HG03045 (cell line): ENCODE measurements around the gene RNU2-1.
"Not testable (repeated sequence)": the region's sequence is repeated elsewhere in the genome, so short reads cannot be mapped to it uniquely, and the experiment has no call there.

ENCODE experiments used
- ATAC-seq: cut with Tn5 transposase; IDR thresholded peaks from one replicate; pipeline ENCODE4 v1.9.1; 2021; ENCODE audit warnings: mild to moderate bottlenecking, moderate library complexity; ENCODE audit not compliant: unreplicated experiment

The RNU2-1 gene

DNA sequence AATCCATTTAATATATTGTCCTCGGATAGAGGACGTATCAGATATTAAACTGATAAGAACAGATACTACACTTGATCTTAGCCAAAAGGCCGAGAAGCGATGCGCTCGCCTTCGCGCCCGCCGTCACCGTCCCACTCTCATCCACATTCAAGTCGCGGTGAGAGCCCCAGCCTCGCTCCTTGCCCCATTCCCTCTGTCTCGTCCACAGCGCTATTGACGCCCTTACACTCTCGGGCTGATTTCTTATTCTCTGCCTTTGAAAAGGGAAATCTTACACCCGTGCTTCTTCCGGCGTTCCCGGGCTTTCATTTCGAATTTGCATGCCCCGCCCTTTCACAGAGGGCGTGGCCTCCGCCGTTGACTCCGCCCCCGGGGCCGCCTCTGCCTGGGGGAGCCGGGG, at the start of gene RNU2-1:
Gene RNU2-1, minus strand, starts transcription at position 101 of the 400 bp plus-strand sequence.
- ATAC-seq: not testable (repeated sequence)

DNA sequence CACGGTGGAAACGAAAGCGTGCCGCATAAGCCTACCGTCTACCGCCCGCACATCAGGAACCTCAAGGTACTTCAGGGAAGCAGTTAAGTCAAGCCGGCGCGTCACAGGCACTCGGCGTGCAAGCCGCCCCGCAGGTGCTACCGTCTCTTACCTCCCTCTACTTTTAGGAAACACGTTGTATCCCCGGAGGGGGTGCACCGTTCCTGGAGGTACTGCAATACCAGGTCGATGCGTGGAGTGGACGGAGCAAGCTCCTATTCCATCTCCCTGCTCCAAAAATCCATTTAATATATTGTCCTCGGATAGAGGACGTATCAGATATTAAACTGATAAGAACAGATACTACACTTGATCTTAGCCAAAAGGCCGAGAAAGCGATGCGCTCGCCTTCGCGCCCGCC, 39.1 kb upstream of the RNU2-1 start:
- ATAC-seq: not testable (repeated sequence)

DNA sequence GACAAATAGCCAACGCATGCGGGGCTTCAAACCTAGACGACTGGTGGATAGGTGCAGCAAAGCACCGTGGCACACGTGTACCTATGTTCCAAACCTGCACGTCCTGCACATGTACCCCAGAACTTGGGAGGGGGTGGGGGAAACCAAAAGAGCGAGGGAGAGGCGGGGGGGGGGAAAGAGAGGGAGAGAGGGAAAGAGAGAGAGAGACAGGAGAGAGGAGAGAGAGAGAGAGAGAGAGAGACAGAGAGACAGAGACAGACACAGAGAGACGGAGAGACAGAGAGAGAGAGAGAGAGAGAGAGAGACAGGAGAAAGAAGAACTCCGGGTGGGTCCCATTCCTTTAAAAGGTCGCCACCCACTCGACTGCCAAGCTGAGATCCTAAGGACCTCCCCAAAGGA, 38.7 kb upstream of the RNU2-1 start:
- ATAC-seq: not testable (repeated sequence)

DNA sequence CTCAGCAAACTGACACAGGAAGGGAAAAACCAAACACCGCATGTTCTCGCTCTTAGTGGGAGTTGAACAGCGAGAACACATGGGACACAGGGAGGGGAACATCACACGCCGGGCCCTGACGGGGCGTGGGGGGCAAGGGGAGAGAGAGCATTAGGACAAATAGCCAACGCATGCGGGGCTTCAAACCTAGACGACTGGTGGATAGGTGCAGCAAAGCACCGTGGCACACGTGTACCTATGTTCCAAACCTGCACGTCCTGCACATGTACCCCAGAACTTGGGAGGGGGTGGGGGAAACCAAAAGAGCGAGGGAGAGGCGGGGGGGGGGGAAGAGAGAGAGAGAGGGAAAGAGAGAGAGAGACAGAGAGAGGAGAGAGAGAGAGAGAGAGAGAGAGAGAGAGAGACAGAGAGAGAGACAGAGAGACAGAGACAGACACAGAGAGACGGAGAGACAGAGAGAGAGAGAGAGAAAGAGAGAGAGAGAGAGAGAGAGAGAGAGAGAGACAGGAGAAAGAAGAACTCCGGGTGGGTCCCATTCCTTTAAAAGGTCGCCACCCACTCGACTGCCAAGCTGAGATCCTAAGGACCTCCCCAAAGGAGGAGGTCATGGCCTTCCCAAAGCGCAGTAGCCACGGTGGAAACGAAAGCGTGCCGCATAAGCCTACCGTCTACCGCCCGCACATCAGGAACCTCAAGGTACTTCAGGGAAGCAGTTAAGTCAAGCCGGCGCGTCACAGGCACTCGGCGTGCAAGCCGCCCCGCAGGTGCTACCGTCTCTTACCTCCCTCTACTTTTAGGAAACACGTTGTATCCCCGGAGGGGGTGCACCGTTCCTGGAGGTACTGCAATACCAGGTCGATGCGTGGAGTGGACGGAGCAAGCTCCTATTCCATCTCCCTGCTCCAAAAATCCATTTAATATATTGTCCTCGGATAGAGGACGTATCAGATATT, 37.1 kb upstream of the RNU2-1 start:
- not testable (repeated sequence) for ATAC-seq

DNA sequence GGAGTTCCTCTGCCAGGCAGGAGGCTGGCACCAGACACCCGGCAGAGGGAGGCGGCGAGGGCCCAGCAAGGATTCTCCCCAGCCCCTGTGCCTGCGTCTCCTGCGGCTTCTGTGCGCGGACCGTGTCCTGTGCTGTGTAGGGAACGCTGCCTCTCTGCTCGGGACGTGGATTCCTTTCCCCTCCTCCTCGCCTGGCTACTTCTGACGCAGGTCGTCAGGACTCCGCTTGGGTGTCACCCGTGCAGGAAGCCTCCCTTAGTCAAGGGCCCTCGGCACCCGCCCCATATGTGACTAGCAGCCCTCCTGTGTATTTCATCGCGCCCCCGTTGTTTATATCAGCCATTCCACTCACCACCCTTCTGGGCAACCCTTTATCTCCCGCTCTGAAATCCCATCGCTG, 12.7 kb upstream of the RNU2-1 start:
- not testable (repeated sequence) for ATAC-seq

DNA sequence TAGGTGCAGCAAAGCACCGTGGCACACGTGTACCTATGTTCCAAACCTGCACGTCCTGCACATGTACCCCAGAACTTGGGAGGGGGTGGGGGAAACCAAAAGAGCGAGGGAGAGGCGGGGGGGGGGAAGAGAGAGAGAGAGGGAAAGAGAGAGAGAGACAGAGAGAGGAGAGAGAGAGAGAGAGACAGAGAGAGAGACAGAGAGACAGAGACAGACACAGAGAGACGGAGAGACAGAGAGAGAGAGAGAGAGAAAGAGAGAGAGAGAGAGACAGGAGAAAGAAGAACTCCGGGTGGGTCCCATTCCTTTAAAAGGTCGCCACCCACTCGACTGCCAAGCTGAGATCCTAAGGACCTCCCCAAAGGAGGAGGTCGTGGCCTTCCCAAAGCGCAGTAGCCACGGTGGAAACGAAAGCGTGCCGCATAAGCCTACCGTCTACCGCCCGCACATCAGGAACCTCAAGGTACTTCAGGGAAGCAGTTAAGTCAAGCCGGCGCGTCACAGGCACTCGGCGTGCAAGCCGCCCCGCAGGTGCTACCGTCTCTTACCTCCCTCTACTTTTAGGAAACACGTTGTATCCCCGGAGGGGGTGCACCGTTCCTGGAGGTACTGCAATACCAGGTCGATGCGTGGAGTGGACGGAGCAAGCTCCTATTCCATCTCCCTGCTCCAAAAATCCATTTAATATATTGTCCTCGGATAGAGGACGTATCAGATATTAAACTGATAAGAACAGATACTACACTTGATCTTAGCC, 7.0 kb upstream of the RNU2-1 start:
- not testable (repeated sequence) for ATAC-seq

DNA sequence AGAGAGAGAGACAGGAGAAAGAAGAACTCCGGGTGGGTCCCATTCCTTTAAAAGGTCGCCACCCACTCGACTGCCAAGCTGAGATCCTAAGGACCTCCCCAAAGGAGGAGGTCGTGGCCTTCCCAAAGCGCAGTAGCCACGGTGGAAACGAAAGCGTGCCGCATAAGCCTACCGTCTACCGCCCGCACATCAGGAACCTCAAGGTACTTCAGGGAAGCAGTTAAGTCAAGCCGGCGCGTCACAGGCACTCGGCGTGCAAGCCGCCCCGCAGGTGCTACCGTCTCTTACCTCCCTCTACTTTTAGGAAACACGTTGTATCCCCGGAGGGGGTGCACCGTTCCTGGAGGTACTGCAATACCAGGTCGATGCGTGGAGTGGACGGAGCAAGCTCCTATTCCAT, 5.8 kb upstream of the RNU2-1 start:
- ATAC-seq: not testable (repeated sequence)

DNA sequence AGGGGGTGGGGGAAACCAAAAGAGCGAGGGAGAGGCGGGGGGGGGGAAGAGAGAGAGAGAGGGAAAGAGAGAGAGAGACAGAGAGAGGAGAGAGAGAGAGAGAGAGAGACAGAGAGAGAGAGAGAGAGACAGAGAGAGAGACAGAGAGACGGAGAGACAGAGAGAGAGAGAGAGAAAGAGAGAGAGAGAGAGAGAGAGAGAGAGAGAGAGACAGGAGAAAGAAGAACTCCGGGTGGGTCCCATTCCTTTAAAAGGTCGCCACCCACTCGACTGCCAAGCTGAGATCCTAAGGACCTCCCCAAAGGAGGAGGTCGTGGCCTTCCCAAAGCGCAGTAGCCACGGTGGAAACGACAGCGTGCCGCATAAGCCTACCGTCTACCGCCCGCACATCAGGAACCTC, 514 bp downstream of the RNU2-1 start:
- ATAC-seq: not testable (repeated sequence)

DNA sequence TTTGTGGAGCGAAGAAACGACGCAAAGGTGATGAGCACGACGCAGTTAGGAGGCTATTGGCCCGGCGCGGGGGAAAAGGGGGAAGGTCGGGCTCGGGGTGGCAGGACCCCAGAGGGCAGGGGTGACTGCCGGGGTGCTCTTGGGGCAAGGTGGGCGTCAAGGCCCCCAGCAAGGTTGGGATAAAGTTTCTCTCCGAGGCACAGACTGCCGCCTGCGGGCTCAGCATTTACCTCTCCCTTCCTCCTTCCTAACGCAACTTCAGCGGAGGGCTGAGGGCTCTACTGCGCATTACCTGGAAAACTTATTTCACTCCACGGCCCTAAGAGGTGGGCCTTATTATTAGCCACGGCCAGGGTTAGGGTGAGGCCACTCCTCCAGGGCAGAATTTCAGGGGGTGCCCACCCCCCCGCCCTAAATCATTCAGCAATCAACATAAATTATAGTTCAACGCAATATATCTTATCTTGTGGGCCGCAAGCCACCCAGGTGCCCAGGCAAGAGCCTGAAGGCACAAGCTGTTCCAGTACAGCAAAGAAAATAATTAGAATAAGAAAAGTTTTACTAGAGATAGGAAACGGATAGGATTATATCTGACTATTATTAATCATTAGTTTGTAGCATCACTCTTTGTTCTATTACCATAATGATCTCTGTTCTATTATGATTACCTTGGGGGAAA, 1.6 kb downstream of the RNU2-1 start:
- ATAC-seq: not testable (repeated sequence)

DNA sequence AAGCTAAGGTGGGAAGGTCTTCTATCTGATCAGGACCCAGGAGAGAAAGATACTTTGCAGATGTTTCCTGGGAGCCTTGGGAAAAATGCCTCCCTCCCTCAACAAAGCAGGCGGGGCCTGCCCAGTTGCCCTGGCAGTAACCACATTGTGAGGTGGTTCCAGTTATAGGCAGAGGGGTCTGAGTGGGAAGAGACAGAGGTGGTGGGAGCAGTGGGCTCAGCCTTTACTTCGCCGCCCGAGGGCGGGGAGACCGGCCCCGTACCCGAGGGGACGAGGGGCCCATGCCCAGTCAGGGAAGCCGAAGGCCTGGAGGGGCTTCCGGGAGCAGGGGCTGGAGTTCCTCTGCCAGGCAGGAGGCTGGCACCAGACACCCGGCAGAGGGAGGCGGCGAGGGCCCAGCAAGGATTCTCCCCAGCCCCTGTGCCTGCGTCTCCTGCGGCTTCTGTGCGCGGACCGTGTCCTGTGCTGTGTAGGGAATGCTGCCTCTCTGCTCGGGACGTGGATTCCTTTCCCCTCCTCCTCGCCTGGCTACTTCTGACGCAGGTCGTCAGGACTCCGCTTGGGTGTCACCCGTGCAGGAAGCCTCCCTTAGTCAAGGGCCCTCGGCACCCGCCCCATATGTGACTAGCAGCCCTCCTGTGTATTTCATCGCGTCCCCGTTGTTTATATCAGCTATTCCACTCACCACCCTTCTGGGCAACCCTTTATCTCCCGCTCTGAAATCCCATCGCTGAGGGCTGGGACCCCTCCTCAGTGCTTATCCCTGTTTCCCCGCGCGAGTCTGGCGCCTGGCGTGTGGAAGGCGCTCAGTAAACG, 2.4 kb downstream of the RNU2-1 start:
- not testable (repeated sequence) for ATAC-seq

DNA sequence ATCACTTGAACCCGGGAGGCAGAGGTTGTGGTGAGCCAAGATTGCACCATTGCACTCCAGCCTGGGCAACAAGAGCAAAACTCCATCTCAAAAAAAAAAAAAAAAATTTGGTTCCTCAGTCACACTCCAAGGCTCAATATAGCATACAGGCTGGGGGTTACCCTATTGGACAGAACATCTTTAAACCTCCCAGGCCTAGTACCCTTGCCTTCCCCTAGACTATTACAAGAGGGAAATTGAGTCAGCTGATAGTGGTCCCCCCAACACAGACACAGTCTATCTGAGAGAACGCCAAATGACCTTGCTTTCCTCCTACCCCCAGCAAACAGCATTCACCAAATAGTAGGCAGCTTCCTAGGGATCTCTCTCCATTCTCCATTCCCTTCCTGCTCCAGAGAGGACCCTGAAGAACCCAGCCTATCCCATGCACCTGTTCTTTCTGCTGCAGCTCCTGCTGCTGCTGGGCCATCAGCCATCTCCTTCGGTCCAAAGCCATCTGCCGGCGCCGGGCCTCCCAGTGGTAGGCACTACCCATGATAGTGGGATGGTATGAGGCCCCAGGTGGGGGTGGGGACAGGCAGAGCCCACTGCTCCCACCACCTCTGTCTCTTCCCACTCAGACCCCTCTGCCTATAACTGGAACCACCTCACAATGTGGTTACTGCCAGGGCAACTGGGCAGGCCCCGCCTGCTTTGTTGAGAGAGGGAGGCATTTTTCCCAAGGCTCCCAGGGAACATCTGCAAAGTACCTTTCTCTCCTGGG, 5.6 kb downstream of the RNU2-1 start, which contains the start of gene CCDC200:
Gene CCDC200, minus strand, starts transcription at position 604 of the 763 bp plus-strand sequence. Its CDS starts 69 bp downstream, at position 535.
- ATAC-seq: not testable (repeated sequence)

DNA sequence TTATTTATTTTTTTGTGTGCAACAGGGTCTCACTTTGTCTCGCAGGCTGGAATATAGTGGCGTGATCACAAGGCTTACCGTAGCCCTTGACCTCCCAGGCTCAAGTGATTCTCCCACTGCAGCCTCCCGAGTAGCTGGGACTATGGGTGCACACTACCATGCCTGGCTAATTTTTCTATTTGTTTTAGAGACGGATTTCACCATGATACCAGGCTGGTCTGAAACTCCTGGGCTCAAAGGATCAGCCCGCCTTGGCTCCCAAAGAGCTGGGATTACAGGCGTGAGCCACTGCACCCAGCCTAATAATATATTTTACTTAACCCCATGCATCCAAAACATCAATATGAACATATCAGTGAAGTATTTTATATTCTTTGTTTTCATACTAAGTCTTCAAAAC, 7.4 kb downstream of the RNU2-1 start:
- no peak for ATAC-seq

DNA sequence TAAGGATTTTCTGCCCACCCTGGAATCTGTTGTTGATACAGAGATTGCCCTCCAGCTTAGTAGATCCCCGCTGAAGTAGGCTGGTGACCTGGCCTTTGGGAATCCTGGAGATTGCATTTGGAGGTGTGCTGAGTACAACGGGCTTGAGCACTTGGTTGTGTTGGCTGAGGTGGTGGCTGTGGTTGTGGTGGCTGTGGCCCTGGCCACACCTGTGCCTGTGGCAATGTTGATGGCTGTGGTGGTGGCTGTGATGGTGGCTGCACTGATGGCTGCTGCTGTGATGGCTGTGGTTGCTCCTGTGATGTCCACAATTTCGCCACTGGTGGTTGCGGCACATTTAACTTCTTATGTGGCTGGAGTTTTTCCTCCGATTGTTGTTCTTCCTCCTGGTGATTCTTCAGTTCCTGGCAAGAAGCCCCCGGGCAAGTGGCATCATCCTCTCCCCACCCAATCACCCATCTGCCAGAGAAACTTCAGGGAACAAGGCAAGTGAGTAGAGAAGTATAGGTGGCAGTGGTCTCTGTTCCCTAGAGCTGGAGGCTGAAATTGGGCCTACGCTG, 9.6 kb downstream of the RNU2-1 start:
- ATAC-seq: no peak

DNA sequence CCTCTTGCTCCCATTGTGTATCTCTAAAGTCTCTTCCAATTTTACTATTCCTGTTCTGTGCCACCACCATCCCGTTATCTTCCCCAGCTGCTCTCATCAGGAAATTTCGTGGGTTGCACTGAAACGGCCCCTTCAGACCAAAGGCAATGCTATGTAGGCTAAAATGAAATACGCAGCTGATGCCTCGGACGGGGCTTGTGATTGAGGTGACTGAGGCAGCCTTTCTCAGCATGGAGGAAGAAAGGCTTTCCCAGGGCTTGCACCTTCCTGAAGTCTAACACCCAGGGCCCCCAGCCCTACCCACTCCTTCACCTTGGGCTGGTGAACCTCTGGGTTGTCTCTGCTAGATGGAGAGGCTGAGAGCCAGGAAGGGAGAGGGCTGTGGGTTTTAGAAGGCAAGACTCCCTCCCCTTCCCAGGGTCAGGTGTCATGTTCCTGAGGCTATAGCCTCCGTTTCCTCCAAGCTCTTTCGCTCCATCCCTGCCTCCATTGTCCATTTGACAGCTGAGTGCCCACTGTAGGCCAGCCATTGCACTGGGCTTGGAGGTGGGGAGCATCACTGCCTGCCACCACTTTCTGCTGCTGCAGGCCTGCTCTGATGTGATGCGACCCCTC, 13.2 kb downstream of the RNU2-1 start:
- no peak for ATAC-seq

DNA sequence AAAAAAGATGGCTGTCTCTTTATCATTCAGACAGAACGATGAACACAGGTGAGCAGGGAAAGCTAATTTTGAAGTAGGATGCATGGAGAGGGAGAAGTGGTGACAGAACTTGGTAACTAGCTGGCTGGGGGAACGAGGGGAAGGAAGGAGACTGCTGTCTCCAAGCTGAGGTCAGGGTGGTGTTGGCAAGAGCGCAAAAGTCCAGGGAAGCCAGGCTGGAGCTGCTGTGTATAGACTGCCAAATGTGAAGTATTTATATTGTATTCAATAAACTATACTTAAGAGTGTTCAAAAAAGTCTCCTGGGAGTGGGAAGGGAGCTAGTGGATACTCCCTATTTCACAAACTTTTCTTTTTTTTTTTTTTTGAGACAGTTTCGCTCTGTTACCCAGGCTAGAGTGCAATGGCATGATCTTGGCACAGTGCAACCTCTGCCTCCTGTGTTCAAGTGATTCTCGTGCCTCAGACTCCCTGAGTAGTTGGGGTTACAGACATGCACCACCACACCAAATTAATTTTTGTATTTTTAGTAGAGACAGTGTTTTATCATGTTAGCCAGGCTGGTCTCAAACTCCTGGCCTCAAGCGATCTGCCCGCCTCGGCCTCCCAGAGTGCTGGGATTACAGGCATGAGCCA, 13.9 kb downstream of the RNU2-1 start:
- ATAC-seq: no peak

DNA sequence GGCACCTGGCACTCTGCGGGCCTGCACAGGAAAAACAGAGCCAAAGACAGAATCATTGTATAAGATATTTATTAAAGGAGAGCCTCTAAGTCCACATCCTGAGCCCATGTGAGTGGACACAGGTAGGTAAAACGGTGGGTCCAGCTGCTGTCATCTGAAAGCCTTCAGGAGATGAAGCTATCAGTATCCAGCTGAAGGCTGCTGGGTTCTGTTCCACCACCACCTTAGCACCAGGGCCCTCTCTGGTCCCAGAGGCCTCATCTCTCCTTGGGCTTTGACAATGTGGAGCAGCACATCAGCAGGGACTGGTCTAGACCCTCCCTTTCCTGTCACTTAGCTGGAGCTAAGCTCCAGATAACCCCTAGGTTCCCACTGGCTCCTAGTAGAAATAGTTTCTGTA, 14.8 kb downstream of the RNU2-1 start:
- no peak for ATAC-seq

DNA sequence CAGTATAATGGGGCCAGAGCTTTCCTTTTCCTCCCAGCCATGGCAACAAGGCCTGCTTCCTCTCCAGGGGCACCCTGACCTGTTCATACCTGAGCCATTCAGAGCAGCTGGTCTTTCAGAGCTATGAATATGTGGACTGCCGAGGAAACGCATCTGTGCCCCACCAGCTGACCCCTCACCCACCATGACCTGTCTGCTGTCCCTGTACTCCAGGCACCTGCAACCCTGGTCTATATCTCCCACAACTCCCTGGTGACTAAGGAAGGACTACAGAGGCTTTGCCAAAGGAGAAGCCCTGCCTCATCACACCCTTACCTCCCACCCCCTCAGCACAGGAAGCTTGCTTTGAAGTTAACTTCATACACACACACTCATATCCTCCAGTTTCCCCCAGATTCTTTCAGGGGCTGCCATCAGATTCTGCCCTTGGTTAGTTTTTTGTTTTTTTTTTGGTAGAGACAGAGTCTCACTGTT, 16.1 kb downstream of the RNU2-1 start:
- ATAC-seq: no peak
